B cell (primary cell): ENCODE data around the gene CPXM1. TPM values are rescaled to one million over a fixed set of nuclear protein-coding genes. Genes with fewer than 3 reads are reported as not detected.

Experiments used
- ATAC-seq: fragments of 200-7000 bp; cut with Tn5 transposase; one replicate; pipeline ENCODE4 v1.10.0; 2021; ENCODE audit warnings: low read depth, mild to moderate bottlenecking, moderate number of reproducible peaks, moderate library complexity
- CTCF ChIA-PET: fragments of 350-600 bp; sonication (Branson Sonifier 250); formaldehyde crosslinking; loops from one replicate; lab custom pipeline; 2021; ENCODE audit warnings: antibody characterized with exemption, inconsistent platforms; lab: Charles Lee
- POLR2A ChIA-PET: fragments of 350-600 bp; sonication (Branson Sonifier 250); formaldehyde crosslinking; loops from one replicate; lab custom pipeline; 2021; ENCODE audit warnings: antibody characterized with exemption; lab: Charles Lee
- DNase-seq: peaks from one replicate; pipeline ENCODE4 v3.0.0; 2013
- H2AFZ ChIP-seq: 2 replicates; pipeline ENCODE4 v1.6.1; 2012; ENCODE audit warnings: mild to moderate bottlenecking, low read depth, low read length; ENCODE audit not compliant: insufficient read depth, poor library complexity, severe bottlenecking
- H3K27ac ChIP-seq, 2 donors: 1 replicate in 1 of 2; 2 replicates in 1 of 2; pipeline ENCODE4 v1.5.1; 2012 to 2013; ENCODE audit warnings: low read length in 2 of 2, mild to moderate bottlenecking in 2 of 2, moderate library complexity in 1 of 2
- H3K27me3 ChIP-seq, 4 experiments: fragments of 200-600 bp in 1 of 4; sonication (generic) in 1 of 4; replicated peaks in 1 of 4; 1 replicate in 2 of 4; 2 replicates in 2 of 4; pipeline versions ENCODE4 v1.6.1 to v1.7.0; 2013 to 2016; ENCODE audit warnings: low read length in 3 of 4, mild to moderate bottlenecking in 2 of 4, mixed read lengths in 1 of 4, moderate library complexity in 1 of 4; ENCODE audit not compliant: insufficient read depth in 4 of 4, control insufficient read depth in 3 of 4; ENCODE audit errors: control extremely low read depth in 1 of 4
- H3K36me3 ChIP-seq, 2 experiments: replicated peaks in 1 of 2; 1 replicate in 1 of 2; 2 replicates in 1 of 2; pipeline versions ENCODE4 v1.6.1 to v1.7.1; 2013; ENCODE audit warnings: low read length in 1 of 2; ENCODE audit not compliant: insufficient read depth in 2 of 2, control insufficient read depth in 1 of 2; ENCODE audit errors: control extremely low read depth in 1 of 2, extremely low read depth in 1 of 2
- H3K4me1 ChIP-seq, 2 donors: fragments of 200-600 bp in 1 of 2; sonication (generic) in 1 of 2; 1 replicate in 1 of 2; 2 replicates in 1 of 2; pipeline versions ENCODE4 v1.5.1 to v1.6.1; 2013 to 2017; ENCODE audit warnings: low read length in 2 of 2; ENCODE audit not compliant: control insufficient read depth in 2 of 2, insufficient read depth in 2 of 2
- H3K4me2 ChIP-seq: replicated peaks from 2 replicates; pipeline ENCODE3; 2012; ENCODE audit warnings: mild to moderate bottlenecking, low read depth, low read length; ENCODE audit not compliant: poor library complexity, severe bottlenecking
- H3K4me3 ChIP-seq, 5 experiments: fragments of 200-600 bp in 1 of 5; sonication (generic) in 1 of 5; 1 replicate in 3 of 5; 2 replicates in 2 of 5; pipeline versions ENCODE4 v1.5.1 to v1.7.0; 2011 to 2016; ENCODE audit warnings: low read length in 4 of 5, mild to moderate bottlenecking in 4 of 5, low read depth in 2 of 5, control low read depth in 1 of 5, moderate library complexity in 1 of 5; ENCODE audit not compliant: insufficient read depth in 1 of 5; ENCODE audit errors: control extremely low read depth in 1 of 5, extremely low read depth in 1 of 5
- H3K79me2 ChIP-seq: fragments of 200-600 bp; sonication (generic); one replicate; pipeline ENCODE4 v1.6.0; 2016; ENCODE audit warnings: low read length; ENCODE audit not compliant: control insufficient read depth, insufficient read depth
- H3K9ac ChIP-seq: fragments of 200-600 bp; sonication (generic); 2 replicates; pipeline ENCODE4 v1.6.1; 2017; ENCODE audit warnings: mild to moderate bottlenecking, low read length, moderate library complexity
- H3K9me3 ChIP-seq, 3 donors: one replicate each; pipeline versions ENCODE4 v1.6.1 to v1.7.1; 2013; ENCODE audit warnings: low read length in 2 of 3; ENCODE audit not compliant: control insufficient read depth in 2 of 3, insufficient read depth in 1 of 3; ENCODE audit errors: control extremely low read depth in 1 of 3
- H4K20me1 ChIP-seq: 2 replicates; pipeline ENCODE4 v1.6.0; 2012; ENCODE audit warnings: mild to moderate bottlenecking, low read length; ENCODE audit not compliant: insufficient read depth, control insufficient read depth, poor library complexity, severe bottlenecking
- H3K27ac Mint-ChIP-seq: one replicate; pipeline ENCODE4 v1.8.0; 2021; ENCODE audit warnings: mixed read lengths
- H3K27me3 Mint-ChIP-seq: one replicate; pipeline ENCODE4 v1.8.0; 2021; ENCODE audit warnings: mixed read lengths
- H3K4me1 Mint-ChIP-seq: one replicate; pipeline ENCODE4 v1.8.0; 2021; ENCODE audit warnings: mixed read lengths
- H3K4me3 Mint-ChIP-seq: one replicate; pipeline ENCODE4 v1.8.0; 2021; ENCODE audit warnings: mixed read lengths
- H3K9me3 Mint-ChIP-seq: one replicate; pipeline ENCODE4 v1.8.0; 2022; ENCODE audit warnings: mixed read lengths; ENCODE audit not compliant: insufficient read depth
- EZH2 ChIP-seq: IDR thresholded peaks from 2 replicates; pipeline ENCODE4 v1.6.1; 2012; ENCODE audit warnings: borderline replicate concordance, low read depth, mild to moderate bottlenecking, moderate library complexity, low read length; ENCODE audit not compliant: insufficient read depth, poor library complexity, severe bottlenecking
- WGBS: methylation state at CpG from one replicate; pipeline ENCODE4 v1.1.5; 2013; ENCODE audit warnings: missing lambda C conversion rate; ENCODE audit not compliant: insufficient coverage; 5-methylcytosine and 5-hydroxymethylcytosine counted together
- intact Hi-C: fragments of 100-400 bp; cut with micrococcal nuclease; formaldehyde crosslinking; loops from one replicate; pipeline ENCODE4 v1.10.0; 2022
- polyA plus RNA-seq: library from polyadenylated mRNA; depleted of rRNA; stranded (reverse); fragments of >200 nt; gene quantifications from 2 replicates; pipeline ENCODE4 v1.2.3, GENCODE V29; 2012
- total RNA-seq, 2 donors: library from RNA; stranded (reverse); fragments of 120-200 nt in 1 of 2; gene quantifications; 1 replicate in 1 of 2; 2 replicates in 1 of 2; pipeline versions ENCODE4 v1.2.3 to v1.2.4, GENCODE V29; 2013 to 2022
- TF ChIP-seq, protein P1 (sequence below): fragments of 200-600 bp; IDR thresholded peaks from one replicate; pipeline ENCODE4 v1.8.0; 2022; ENCODE audit warnings: antibody characterized with exemption, mild to moderate bottlenecking

The CPXM1 gene
- total and polyA plus RNA-seq, 2 donors (not counting 1 experiment from before 2014, with no cell fraction given) = 0.21 to 1.9 TPM

GRCh38 chr20:2797136-2797983 lies 3.1 kb downstream of the CPXM1 start:
- ATAC-seq (no peak), DNase-seq (no peak)
- Histone ChIP-seq H3K9ac (no peak overlapping the region), H4K20me1 (no peaks in the 10 kb centered on the region), H3K4me1 (peaks cover 22 to 26% of the 10 kb centered on the region in 2 donors), H3K9me3 (peaks cover 0 to 15% (median 0%) of the 10 kb centered on the region in 3 donors), H3K4me2 (no peak overlapping the region), H3K79me2 (no peaks in the 10 kb centered on the region), H3K27ac (no peak overlapping the region), H3K4me3 (no peak overlapping the region), H3K27me3 (peaks cover 0 to 47% (median 4%) of the 10 kb centered on the region in 4 experiments), H3K36me3 (no peaks in the 10 kb centered on the region), H2AFZ (no peak overlapping the region)
- ChIA-PET POLR2A (no interaction called here), CTCF (interaction anchor here (0.9 kb wide), 1 partner anchor 24 kb away, joined by 4 read pairs; no protein-coding TSS in a partner anchor)
- no peak for TF ChIP-seq EZH2
- TF ChIP-seq, protein P1, sequence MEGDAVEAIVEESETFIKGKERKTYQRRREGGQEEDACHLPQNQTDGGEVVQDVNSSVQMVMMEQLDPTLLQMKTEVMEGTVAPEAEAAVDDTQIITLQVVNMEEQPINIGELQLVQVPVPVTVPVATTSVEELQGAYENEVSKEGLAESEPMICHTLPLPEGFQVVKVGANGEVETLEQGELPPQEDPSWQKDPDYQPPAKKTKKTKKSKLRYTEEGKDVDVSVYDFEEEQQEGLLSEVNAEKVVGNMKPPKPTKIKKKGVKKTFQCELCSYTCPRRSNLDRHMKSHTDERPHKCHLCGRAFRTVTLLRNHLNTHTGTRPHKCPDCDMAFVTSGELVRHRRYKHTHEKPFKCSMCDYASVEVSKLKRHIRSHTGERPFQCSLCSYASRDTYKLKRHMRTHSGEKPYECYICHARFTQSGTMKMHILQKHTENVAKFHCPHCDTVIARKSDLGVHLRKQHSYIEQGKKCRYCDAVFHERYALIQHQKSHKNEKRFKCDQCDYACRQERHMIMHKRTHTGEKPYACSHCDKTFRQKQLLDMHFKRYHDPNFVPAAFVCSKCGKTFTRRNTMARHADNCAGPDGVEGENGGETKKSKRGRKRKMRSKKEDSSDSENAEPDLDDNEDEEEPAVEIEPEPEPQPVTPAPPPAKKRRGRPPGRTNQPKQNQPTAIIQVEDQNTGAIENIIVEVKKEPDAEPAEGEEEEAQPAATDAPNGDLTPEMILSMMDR = no peak
- 75% methylated on average over 16 of the region's 16 CpGs for WGBS
- H3K9me3 Mint-ChIP-seq = no peaks in the 10 kb centered on the region
- intact Hi-C loops = no loop called here
- peaks cover 32% of the 10 kb centered on the region for H3K4me1 Mint-ChIP-seq
- no peak overlapping the region for H3K4me3 Mint-ChIP-seq
- H3K27ac Mint-ChIP-seq = no peak overlapping the region
- H3K27me3 Mint-ChIP-seq = peaks cover 47% of the 10 kb centered on the region
